Stimulated activated CD4-positive, alpha-beta T cell treated with anti-CD3 and anti-CD28 coated beads, Interleukin-2, amount 100 ng/mL, for 4 hours (primary cell): ENCODE measurements around the gene GPR107.

ENCODE experiments used
- DNase-seq: peaks from one replicate; pipeline ENCODE4 v3.0.0-alpha.2; 2020; ENCODE audit warnings: low read depth

The GPR107 gene

DNA sequence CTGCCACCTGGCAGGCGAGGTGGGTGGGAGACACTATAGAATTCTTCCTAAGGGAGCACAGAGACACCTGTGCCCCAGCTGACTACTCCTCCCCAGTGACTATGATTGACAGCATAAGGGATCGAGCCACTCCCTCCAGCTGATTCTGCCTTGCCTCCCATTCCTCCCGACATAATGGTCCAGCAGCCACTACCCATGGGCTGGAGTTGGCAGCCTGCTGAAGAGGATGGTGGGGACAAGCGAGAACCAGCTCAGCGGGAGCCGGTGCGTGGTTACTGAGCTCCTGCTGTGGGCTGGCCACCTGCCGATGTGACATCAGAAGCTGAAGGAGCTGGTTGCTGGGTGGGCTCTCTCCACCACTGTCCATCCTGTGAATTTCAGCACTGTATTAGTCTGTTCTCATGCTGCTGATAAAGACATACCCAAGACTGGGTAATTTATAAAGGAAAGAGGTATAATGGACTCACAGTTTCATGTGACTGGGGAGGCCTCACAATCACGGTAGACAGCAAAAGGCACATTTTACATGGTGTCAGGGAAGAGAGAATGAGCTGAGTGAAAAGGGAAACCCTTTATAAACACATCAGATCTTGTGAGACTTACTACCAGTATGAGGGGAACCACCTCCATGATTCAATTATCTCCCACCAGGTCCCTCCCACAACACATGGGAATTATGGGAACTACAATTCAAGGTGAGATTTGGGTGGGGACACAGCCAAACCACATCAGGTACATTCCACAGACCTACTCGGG lies 106.4 kb downstream of the GPR107 start:
- no peak for DNase-seq

DNA sequence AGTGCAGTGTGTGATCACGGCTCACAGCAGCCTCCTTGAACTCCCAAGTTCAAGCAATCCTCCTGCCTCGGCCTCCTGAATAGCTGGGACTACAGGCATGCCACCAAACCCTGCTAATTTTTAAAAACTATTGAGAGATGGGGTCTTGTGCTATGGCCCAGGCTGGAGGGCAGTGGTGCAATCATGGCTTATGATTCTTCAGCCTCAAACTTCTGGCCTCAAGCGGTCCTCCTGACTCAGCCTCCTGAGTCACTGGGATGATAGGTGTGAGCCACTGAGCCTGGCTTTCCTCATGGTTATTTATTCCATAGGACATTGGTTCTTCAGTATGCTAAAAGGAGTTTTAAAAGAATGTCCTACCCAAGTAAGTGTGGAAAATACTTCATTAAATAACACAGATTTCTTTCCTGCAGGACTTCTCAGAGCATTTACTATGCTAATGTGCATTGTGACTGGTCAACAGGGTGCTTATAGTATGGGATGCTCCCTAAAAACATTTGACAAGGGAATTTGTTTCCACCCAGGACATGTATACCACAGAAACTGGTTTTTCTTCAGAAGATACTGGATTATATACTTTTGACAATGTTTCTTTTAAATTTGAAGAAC lies 107.3 kb downstream of the GPR107 start:
- no peak for DNase-seq

DNA sequence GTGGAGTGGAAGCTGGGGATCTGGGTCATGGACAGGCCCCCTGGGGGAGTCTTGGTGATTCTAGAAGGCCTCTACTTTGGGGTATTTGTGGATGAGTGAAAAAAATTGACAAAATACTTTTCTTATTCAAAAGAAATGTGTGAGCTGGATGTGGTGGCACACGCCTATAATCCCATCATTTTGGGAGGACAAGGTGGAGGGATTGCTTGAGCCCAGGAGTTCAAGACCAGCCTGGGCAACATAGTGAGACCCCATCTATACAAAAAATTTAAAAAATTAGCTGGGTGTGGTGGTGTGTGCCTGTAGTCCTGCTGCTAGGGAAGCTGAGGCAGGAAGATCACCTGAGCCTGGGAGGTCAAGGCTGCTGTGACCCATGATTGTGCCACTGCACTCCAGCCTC lies 111.9 kb downstream of the GPR107 start:
- no peak for DNase-seq

DNA sequence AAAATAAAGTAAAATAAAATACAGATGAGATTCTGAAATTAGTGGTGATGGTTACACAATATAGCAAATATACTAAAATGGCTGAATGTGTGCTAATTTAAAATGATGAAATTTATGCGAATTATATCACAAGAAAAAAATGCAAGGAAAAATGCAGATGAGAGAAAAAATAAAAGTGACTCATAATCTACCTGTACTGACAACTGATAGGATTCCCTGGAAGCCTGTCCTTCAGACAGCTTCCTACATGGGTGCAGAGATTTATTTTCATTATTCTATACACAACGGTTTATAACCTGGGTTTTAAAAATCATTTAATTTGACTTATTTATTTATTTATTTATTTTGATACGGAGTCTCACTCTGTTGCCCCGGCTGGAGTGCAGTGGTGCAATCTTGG lies 112.7 kb downstream of the GPR107 start:
- DNase-seq, result no peak

DNA sequence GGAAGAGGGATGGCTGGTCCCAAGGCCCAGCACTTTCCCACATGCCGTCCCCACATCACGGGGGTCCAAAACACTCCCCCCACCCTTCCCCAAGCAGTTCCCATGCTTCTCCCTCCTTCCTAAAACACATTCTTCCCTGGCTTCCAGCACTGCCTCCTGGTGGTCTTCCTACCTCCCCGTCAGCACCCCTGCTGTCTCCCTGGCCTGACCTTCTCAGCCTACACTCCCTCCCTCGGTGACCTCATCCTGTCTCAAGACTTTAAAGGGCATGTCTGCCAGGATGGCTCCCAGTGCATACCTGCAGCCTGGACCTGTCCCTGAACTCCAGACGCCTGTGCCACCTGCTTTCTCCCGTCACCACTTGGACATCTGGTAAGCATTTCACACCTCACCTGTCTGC lies 114.2 kb downstream of the GPR107 start:
- DNase-seq, result no peak

DNA sequence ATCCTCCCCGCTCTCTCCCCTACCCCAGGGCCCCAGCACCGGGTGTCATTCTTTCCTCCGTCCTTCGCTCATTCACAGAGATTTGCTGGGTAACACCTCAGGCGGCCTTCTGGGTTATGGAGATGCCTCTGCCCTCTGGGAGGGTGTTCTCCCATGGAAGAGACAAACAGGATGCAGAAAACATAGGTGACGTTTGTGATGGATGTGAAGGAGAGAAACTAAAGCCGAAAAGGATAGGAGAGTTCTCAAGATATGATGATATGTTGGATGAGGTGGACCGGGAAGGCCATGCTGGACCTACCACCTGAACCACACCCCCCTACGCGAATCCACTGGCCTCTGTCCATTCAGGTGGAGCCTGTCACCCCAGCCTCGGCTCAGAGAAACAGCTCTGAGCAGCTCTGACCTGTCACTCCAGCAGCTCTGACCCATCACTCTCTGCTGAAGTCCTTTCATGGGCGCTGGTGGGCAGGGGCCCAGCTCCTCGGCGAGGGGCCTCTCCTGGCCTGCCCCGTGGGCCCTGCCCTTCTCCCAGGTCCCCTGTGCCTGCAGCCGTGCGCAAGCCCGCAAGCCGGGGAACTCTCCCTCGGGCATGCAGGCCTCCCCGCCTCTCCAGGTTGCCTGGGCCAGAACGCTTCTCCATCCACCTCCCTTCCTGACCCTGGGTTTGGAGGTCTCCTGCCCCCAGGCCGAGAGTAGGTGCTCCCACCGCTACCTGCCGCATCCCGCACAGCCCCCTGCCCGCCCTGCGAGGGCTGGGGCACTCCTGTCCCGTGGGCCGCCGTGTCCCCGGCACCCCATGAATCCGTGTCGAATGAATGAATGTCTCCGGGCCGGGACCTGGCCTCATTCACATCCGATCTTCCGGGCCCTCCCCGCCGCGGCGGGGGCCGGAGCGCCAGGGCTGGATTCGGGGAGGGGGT lies 117.8 kb downstream of the GPR107 start:
- no peak for DNase-seq

DNA sequence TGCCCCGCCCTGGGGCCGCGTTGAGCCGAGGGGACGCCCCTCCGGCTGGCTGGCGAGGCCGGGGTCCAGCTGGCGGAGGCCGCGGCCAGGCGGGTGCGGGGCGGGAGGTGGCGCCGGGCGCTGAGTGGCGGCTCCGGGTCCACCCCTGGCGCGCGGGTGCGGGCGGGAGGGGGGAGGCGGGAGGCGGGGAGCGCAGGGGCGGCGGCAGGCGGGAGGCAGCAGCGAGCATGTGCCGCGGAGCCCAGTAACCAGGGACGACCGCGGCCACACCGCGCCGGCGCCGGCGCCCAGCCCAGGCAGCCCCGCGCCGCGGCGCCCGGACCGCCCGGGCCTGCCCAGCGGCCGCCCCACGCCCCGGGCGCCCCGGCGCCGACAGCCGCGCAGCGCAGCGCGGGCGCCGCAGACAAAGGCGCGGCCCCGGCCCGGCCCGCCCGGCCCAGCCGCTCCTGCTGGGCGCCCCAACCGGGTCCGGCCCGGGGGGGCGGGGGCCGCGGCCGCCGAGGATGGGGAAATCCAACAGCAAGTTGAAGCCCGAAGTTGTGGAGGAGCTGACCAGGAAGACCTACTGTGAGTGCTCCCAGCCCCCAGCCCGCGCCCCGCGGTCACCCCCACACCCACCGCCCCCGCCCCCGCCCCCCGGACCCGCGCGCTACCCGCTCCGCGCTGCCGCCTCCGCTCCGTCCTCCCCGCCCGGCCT lies 118.6 kb downstream of the GPR107 start, which contains the start of gene NCS1:
Gene NCS1, plus strand, starts transcription at position 244 of the 697 bp plus-strand sequence. Its CDS starts 260 bp downstream, at position 504.
- peak; percentile 48 for DNase-seq

DNA sequence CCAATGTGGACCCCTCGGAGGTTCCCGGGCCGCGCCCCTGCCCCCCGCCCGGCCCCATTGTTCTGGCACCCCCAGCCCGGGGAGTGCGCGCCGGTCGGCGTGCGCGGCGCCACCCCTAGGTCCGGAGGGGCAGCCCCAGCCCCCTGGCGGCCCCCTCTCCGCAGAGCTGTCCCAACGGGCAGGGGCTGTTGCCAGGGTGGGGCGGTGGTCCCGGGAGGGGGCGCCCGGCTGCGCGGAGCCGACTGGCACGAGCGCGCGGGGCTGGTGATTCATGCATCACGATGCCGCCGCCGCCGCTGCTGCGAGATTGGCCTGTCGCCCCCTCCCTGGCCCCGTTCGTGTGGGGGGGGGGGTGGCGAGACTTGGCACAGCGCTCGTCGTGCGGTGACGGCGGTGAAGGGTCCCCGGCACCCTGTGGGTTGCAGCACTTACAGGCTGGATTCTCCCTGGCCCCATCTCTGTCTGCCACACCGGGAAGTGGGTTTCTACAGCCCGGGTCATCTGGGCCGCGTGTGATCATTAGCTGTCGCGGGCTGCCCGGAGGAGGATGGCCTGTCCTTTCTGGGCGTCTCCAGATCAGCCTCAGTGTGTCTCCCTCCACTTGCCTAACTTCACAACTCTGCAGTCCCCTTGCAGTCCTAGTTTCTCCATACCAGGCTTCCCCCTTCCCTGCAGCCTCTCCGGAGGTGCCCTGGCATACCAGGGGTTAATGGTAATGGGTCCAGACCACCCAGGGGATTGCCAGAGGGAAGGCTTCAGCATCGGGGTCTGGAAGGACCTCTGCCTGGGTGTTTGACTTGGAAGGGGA lies 119.4 kb downstream of the GPR107 start:
- DNase-seq, result peak; percentile 63

DNA sequence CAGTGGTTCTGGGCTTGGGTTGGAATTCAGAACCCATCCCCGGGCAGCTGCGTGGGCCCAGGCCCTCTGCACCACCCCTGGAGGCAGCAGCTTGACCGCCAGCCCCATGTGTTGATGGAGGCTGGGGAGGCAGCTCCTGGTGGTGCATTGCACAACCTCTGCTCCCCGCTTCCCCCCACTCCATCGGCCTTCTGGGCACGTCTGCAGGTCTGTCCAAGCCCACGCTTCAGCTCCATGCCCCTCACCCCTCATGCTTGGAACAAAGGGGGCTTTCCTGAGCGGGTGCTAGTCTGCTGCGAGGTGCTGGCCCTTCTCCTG lies 119.9 kb downstream of the GPR107 start:
- DNase-seq, result no peak

DNA sequence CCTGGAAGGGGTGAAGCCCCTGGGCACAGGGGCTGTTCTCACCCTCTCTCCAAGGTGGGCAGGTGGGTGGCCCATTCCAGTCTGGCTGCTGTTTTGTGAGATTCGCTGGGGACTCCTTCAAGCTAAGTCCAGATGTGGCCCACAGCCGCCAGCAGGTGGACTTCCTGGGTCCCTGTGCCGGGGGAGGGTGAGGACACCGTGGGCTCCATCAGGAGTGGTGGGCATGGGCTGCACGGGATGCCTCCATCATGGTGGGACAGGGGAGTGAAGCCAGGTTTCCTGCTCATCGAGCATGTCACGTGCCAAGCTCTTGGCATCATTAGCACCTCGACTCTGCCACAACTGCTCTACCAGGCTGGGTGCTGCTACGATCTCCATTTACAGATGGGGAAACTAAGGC lies 120.3 kb downstream of the GPR107 start:
- DNase-seq, result no peak

DNA sequence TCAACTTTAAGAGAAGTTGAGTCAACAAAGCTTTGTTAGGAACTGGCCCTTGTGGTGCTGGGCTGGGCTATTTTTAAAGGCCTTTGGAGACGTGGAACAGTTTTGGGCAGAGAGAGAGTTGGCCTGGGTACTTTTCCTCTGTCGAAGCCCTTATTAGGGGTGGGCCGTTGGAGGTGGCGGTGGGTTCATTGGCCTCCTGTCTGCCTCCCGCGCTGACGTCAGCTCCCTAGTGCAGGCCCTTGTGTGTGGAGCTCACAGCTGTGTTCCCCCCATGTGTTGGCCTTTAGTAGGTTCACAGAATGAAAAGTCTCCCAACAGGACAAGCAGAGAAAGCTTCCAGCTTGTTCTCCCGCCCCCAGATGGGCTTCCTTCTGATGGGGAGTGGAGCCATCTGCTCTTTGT lies 121.2 kb downstream of the GPR107 start:
- DNase-seq, result no peak

DNA sequence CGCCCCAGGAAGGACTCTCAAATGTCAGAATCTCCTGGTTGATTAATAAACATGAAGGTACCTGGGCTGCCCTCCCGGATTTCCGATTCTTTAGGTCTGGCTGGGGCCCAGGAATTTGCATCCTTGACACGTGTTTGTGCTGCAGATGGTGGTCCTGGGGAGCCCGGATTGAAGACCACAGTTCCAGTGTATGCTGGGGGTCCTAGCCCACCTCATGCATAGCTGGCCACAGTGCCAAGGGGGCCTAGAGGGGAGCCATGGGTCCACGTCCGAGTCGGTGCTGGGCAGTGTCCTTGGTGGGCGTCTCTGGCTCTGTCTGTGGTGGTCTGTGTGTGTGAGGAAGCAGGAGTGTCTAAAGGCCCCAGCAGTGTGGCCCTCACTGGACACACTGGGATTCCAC lies 121.6 kb downstream of the GPR107 start:
- no peak for DNase-seq

DNA sequence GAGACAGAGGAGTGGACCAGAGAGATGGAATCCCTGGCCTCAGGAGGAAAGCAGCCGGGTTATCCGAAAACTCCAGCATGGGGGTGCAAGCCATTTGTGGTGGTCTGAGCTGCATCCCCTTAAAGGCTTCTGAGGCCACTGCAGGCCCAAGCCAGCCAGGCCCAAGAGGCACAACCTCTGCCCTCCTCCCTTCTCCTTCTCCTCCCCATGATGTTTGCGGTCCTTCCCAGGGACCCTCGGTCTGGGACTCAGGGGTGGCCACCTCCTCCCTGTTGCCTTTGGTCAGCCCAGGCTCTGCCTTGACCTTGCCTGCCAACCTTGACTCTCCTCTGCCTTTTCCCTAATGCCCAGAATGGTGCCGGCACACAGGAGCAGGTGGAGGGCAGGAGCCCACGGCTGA lies 123.1 kb downstream of the GPR107 start:
- DNase-seq, result no peak

DNA sequence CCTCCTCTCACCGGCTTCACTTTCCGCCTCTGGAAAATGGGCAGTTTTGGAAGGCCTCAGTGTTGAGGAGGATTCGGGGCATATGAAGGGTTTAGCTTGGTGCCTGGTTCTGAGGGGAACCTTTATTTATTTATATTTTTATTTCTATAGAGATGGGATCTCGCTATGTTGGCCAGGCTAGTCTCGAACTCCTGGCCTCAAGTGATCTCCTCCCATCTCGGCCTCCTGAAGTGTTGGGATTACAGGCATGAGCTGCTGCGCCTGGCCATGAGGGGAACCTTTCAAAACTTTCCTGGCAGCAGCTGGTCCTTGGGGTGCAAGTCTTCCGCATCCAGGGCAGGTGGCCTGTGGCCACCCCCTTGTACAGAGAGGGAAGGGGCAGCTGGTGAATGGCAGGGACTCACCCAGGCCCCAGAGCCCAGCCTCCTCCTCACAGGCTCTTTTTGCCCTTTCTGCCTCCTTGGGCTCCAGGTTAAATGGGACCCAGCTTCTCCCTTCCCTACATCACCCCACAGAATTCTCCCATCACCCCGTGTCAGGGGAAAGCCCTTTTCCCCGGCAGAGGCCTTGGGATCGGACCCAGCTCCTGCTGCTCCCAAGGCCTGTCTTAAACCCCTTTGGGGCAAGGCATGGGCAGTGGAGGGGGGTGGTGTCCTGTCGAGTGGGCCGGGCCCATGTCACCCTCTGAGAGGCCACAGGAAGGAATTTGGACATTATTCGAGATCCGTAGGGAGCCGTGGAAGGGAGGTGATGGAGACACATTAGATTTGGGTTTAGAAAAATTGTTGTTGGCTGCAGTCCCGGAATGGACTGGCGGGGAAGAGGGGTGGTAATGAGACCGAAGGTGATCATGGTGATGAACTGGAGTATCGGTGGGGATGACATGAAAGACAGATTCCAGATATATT lies 124.4 kb downstream of the GPR107 start:
- DNase-seq, result no peak

DNA sequence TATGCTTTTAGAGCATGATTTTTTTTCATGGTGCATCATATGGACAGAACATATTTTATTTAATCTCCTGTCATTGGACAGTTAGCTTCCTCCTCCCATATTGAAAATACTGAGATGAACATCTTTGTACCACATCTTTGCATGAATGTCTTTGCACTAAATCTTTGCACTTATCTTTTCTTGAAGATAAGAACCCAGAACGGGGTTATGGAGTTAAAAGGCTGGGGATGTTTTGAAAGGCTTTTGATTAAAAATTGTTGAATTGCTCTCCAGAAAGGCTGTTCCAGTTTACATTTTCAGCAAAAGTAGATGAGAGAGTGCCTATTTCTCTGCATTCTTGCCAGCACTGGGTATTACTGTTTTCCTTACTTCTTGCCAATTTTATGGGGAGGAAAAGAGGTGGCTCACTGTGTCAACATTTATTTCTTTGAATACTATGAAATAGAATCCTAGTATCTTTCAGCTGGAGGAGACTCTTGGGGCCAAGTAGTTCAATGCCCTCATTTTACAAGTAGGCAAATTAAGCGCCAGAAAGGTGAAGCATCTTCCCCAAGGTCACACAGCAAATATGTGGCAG lies 125.7 kb downstream of the GPR107 start:
- no peak for DNase-seq

DNA sequence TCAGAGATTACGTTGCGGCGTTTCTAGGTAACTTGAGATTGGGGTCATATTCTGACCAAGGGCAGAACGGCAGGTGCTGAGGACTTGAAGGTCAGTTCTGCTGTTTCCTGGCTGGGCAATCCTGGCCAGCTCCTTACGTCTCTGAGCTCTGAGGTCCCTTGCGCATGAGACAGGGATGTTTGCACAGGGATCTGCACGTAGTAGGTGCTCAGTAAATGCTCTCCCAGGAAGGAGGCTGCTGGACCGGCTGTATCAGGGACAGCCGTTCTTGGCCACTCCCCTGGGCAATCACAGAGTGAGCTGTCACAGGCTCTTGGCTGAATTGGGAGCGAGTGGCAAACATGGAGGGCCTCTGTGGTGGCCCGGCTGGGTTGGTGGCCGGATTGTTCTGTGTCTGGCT lies 126.8 kb downstream of the GPR107 start:
- DNase-seq, result no peak

DNA sequence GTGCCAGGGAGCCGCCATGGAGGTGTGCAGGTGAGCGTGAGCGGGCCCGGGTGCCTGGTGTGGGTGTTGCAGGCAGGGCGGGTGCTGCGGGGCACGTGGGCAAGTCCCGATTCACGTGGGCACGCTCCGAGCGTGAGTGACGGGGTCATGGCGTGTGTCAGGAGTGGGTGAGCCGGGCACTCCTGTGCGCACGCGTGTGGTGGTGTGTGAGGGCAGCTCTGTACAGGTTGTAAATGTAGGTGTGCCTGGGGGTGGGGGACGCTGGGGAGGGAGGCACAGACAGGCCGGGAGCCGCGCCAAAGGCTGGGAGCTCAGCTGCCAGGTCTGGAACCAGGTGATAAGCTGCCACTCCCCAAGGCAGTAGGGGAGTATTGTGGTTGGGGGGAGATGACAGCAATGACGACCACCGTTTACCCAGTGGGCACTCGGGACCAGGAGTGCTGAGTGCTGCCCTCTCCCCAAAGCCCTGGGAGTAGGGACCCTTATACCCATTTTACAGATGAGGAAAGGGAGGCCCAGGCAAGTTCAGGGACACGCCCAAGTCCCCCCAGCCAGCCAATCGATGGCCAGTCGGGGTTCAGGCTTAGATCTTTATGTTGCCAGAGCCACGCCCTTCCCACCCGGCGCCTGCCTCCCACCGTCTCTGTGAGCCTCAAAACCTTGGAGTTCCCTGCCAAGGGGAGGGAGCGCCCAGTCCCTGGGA lies 128.1 kb downstream of the GPR107 start:
- no peak for DNase-seq

DNA sequence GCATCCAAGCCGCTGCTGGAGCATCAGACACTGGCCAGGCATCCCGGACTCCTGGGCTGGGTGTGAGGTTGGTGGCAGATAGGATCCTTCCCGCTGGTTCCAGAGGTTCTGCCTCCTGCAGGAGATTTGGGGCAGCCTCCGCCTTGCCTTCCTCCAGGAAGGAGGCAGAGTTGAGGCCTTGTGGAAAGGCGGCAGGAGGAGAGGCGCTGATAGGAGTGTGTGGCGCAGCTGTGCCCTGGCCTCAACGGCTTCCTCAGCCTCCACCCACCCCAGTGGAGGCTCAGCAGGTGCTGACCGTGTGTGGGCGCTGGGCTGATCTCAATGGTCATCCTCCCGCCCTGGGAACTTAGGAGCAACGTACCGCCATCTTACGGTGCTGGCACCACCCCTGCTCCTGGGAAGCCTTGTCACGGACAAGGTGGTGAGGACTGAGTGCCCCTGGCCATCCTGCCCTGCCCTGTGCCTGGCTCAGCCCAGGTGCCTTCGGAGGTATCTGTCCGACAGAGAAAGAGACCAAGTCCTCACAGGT lies 128.7 kb downstream of the GPR107 start:
- DNase-seq, result no peak

DNA sequence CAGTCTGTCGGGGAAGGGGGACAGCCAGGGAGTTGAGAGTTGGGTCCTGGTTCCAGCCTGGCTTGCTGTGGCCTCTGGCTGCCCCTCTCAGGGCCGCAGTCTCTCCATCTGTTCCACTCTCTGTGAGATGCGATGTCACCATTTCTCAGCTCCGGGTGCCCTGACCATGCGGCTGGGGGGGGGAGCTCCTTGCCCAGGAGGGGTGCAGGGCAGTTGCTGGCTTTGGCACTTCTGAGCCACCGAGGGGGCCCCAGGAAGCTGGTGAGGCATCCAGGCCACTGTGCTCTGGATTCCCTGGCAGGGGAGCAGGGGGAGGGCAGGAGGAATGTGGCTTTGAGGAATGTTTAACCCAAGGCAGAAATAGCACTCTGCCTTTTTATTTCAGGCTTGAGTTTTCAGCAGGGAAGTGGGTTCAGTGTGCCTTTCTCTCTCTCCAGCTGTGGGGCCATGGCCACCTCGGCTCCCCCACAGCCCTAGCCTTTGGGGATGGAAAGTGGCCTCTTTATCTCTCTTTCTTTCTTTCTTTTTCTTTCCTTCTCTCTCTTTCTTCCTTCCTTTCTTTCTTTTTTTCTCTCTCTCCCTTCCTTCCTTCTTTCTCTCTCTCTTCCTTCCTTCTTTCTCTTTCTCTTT lies 129.5 kb downstream of the GPR107 start:
- DNase-seq, result no peak
